ENCODE data around the gene CERK. TPM values are rescaled to one million over a fixed set of nuclear protein-coding genes. Genes with fewer than 3 reads are reported as not detected.

The CERK gene
- total and polyA plus RNA-seq, 4 experiments from 2014 or later: 91.2 to 164 (median 136) TPM

- H3K4me1 ChIP-seq (ENCODE audit: insufficient read depth, low read length): peaks cover 55% of the 10 kb centered on the region
- POLR2A ChIA-PET (ENCODE audit: partially characterized antibody): interaction anchor here (0.9 kb wide), 1 partner anchor 34 kb away, joined by 5 read pairs; the partner anchor contains the start of gene TBC1D22A
Measured at GRCh38 chr22:46728470-46728869, 9.6 kb downstream of the CERK start.

DNA sequence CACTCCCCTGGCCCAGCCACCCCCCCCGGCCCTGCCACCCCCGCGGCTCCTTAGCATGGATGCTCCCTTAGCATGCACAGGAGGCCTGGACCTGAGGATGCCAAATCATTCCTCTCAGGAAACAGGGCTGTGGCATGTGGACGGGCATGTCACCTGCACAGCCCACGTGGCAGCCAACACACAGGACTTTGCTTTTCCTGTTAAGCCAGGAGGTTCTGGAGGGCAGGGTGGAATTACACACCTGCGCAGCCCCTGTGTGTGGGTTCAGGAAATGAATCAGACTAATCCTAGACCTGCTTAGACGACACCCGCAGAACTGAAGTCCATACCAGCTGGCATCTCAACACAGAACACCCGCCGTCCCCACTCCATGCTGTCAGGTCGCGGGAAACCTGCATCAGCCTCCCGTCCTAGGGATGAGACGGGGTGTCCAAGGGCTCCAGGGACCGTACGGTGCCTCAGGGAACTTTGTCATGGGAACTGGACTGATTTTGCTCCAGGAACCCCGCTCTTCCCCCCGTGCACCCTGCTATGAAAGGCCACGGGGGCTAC lies 10.2 kb downstream of the CERK start:
- Mint-ChIP-seq H3K27me3 (no peaks in the 10 kb centered on the region), H3K9me3 (peaks cover 0 to 1% (median 0%) of the 10 kb centered on the region in 8 donors), H3K4me3 (no peak overlapping the region), H3K27ac (peak overlapping the region in 5 of 7 donors; percentile 37 to 76 (median 60)), H3K36me3 (peaks cover 29 to 61% of the 10 kb centered on the region in 2 donors), H3K4me1 (peaks cover 26 to 77% (median 54%) of the 10 kb centered on the region in 4 donors)
- no peak overlapping the region for H3K4me3 ChIP-seq (ENCODE audit: low read length in 2 of 2)
- H3K36me3 ChIP-seq (ENCODE audit: insufficient read depth, low read length): peaks cover 39% of the 10 kb centered on the region
- H3K4me1 ChIP-seq (ENCODE audit: insufficient read depth, low read length): peaks cover 51% of the 10 kb centered on the region
- no peaks in the 10 kb centered on the region for H3K9me3 ChIP-seq (ENCODE audit: control insufficient read depth in 1 of 2, low read length in 2 of 2)
- no peak for DNase-seq
- intact Hi-C loops (cut with micrococcal nuclease): no loop called here
- H3K27me3 ChIP-seq (ENCODE audit: insufficient read depth, low read length): no peaks in the 10 kb centered on the region
- ChIA-PET CTCF (ENCODE audit: partially characterized antibody) (no interaction called here), POLR2A (ENCODE audit: partially characterized antibody) (interaction anchor here (0.9 kb wide), 1 partner anchor 35 kb away, joined by 5 read pairs; the partner anchor contains the start of gene TBC1D22A)
- H3K27ac ChIP-seq (ENCODE audit: low read depth, low read length): no peak overlapping the region

More at GRCh38 chr22:46728470-46728869, 9.6 kb downstream of the CERK start:
- DNase-seq: no peak
- H3K27ac Mint-ChIP-seq: peak overlapping the region in 4 of 7 donors; percentile 50 to 76 (median 63)
- Histone ChIP-seq H3K27me3 (ENCODE audit: insufficient read depth, low read length) (no peaks in the 10 kb centered on the region), H3K27ac (ENCODE audit: low read depth, low read length) (no peak overlapping the region), H3K4me3 (ENCODE audit: low read length in 2 of 2) (no peak overlapping the region), H3K36me3 (ENCODE audit: insufficient read depth, low read length) (peaks cover 39% of the 10 kb centered on the region), H3K9me3 (ENCODE audit: control insufficient read depth in 1 of 2, low read length in 2 of 2) (no peaks in the 10 kb centered on the region)
- H3K9me3 Mint-ChIP-seq: peaks cover 0 to 1% (median 0%) of the 10 kb centered on the region in 8 donors
- peaks cover 29 to 58% of the 10 kb centered on the region in 2 donors for H3K36me3 Mint-ChIP-seq
- intact Hi-C loops (cut with micrococcal nuclease): no loop called here
- peaks cover 26 to 76% (median 53%) of the 10 kb centered on the region in 4 donors for H3K4me1 Mint-ChIP-seq
- H3K27me3 Mint-ChIP-seq: no peaks in the 10 kb centered on the region
- H3K4me3 Mint-ChIP-seq: no peak overlapping the region
- CTCF ChIA-PET (ENCODE audit: partially characterized antibody): interaction anchor here (1.6 kb wide), 1 partner anchor 34 kb away, joined by 3 read pairs; the partner anchor contains the start of gene TBC1D22A

DNA sequence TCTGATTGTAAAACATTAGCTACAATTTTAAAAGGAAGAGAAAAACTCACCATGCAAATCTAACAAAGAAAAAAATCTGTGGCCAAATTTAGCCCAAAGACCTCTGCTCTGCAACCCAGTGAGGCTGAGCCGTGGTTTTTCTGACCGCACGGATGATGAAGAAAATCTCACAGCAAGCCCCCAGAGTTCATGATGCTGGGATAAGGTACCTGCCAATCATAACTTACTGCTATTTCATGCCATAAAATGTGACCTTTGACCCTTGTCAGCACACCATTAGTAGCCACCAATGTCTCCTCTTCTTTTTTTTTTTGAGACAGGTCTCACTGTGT lies 11.1 kb downstream of the CERK start:
- Histone ChIP-seq H3K27me3 (ENCODE audit: insufficient read depth, low read length) (no peaks in the 10 kb centered on the region), H3K36me3 (ENCODE audit: insufficient read depth, low read length) (peaks cover 37% of the 10 kb centered on the region), H3K27ac (ENCODE audit: low read depth, low read length) (no peak overlapping the region), H3K4me1 (ENCODE audit: insufficient read depth, low read length) (peaks cover 42% of the 10 kb centered on the region), H3K4me3 (ENCODE audit: low read length in 2 of 2) (no peak overlapping the region), H3K9me3 (ENCODE audit: control insufficient read depth in 1 of 2, low read length in 2 of 2) (no peaks in the 10 kb centered on the region)
- intact Hi-C loops (cut with micrococcal nuclease): no loop called here
- peaks cover 0 to 1% (median 0%) of the 10 kb centered on the region in 8 donors for H3K9me3 Mint-ChIP-seq
- no peak for DNase-seq
- no peaks in the 10 kb centered on the region for H3K27me3 Mint-ChIP-seq
- peaks cover 24 to 62% of the 10 kb centered on the region in 2 donors for H3K36me3 Mint-ChIP-seq
- peak overlapping the region in 5 of 7 donors; percentile 32 to 77 (median 57) for H3K27ac Mint-ChIP-seq
- H3K4me3 Mint-ChIP-seq: peak overlapping the region in 1 of 8 donors; percentile 10
- H3K4me1 Mint-ChIP-seq: peaks cover 24 to 77% (median 50%) of the 10 kb centered on the region in 4 donors
- POLR2A ChIA-PET (ENCODE audit: partially characterized antibody): interaction anchor here (0.6 kb wide), 1 partner anchor 8 kb away, joined by 3 read pairs; no protein-coding TSS in a partner anchor
- CTCF ChIA-PET (ENCODE audit: partially characterized antibody): no interaction called here

- Mint-ChIP-seq H3K27me3 (no peaks in the 10 kb centered on the region), H3K4me3 (peak overlapping the region in 1 of 8 donors; percentile 10), H3K27ac (peak overlapping the region in 4 of 7 donors; percentile 17 to 77 (median 54)), H3K36me3 (peaks cover 18 to 61% of the 10 kb centered on the region in 2 donors), H3K9me3 (peaks cover 0 to 1% (median 0%) of the 10 kb centered on the region in 8 donors), H3K4me1 (peaks cover 20 to 77% (median 48%) of the 10 kb centered on the region in 4 donors)
- H3K4me3 ChIP-seq (ENCODE audit: low read length in 2 of 2): no peak overlapping the region
- no peaks in the 10 kb centered on the region for H3K9me3 ChIP-seq (ENCODE audit: control insufficient read depth in 1 of 2, low read length in 2 of 2)
- peaks cover 36% of the 10 kb centered on the region for H3K4me1 ChIP-seq (ENCODE audit: insufficient read depth, low read length)
- no peak for DNase-seq
- peaks cover 38% of the 10 kb centered on the region for H3K36me3 ChIP-seq (ENCODE audit: insufficient read depth, low read length)
- H3K27me3 ChIP-seq (ENCODE audit: insufficient read depth, low read length): no peaks in the 10 kb centered on the region
- intact Hi-C loops (cut with micrococcal nuclease): no loop called here
- no peak overlapping the region for H3K27ac ChIP-seq (ENCODE audit: low read depth, low read length)
- ChIA-PET CTCF (ENCODE audit: partially characterized antibody) (no interaction called here), POLR2A (ENCODE audit: partially characterized antibody) (interaction anchor here (0.6 kb wide), 1 partner anchor 9 kb away, joined by 3 read pairs; no protein-coding TSS in a partner anchor)
Measured at GRCh38 chr22:46726066-46726985, 11.7 kb downstream of the CERK start.

DNA sequence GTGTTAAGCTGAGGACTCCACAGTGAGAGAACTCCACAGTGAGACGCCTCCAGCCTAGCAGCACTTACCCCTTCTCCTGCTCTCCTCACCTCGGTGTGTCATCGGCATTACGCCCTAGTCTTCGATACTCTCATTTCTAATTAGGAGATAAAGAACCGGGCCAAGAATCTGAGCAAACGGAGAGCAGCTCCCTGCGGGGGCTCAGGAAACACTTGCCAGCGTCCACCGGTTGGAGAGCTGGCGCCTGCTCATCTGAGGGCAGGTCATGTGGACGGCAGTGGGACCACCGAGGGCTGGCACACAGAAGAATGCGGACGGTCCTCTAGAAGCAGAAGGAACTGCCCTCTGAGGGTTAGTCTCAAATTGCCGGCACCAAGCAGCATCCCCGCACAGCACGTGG lies 13.0 kb downstream of the CERK start:
- H3K27me3 Mint-ChIP-seq: no peaks in the 10 kb centered on the region
- ChIA-PET CTCF (ENCODE audit: partially characterized antibody) (no interaction called here), POLR2A (ENCODE audit: partially characterized antibody) (interaction anchor here (1.2 kb wide), 1 partner anchor 43 kb away, joined by 3 read pairs; no protein-coding TSS in a partner anchor)
- no peaks in the 10 kb centered on the region for H3K27me3 ChIP-seq (ENCODE audit: insufficient read depth, low read length)
- peak overlapping the region in 1 of 7 donors; percentile 43 for H3K27ac Mint-ChIP-seq
- H3K9me3 Mint-ChIP-seq: peaks cover 0 to 1% (median 0%) of the 10 kb centered on the region in 8 donors
- H3K4me3 Mint-ChIP-seq: no peak overlapping the region
- H3K9me3 ChIP-seq (ENCODE audit: control insufficient read depth in 1 of 2, low read length in 2 of 2): no peaks in the 10 kb centered on the region
- peaks cover 40% of the 10 kb centered on the region for H3K36me3 ChIP-seq (ENCODE audit: insufficient read depth, low read length)
- no peak overlapping the region for H3K4me3 ChIP-seq (ENCODE audit: low read length in 2 of 2)
- peaks cover 15 to 68% of the 10 kb centered on the region in 2 donors for H3K36me3 Mint-ChIP-seq
- H3K27ac ChIP-seq (ENCODE audit: low read depth, low read length): no peak overlapping the region
- intact Hi-C loops (cut with micrococcal nuclease): no loop called here
- DNase-seq: no peak
- peaks cover 24% of the 10 kb centered on the region for H3K4me1 ChIP-seq (ENCODE audit: insufficient read depth, low read length)
- peaks cover 16 to 65% (median 38%) of the 10 kb centered on the region in 4 donors for H3K4me1 Mint-ChIP-seq

DNA sequence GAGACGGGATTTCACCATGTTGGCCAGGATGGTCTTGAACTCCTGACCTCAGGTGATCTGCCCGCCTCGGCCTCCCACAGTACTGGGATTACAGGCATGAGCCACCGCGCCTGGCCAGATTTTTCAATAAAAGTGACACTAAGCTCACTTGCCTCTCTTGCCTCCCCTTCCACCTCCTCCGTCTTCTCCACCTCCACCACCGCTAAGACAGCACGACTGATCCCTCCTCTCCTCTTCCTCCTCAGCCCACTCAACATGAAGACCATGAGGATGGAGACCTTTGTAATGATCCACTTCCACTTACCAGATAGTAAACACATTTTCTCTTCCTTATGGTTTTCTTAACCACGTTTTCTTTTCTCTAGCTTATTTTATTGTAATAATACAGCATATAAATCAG lies 14.2 kb downstream of the CERK start:
- no peaks in the 10 kb centered on the region for H3K9me3 ChIP-seq (ENCODE audit: control insufficient read depth in 1 of 2, low read length in 2 of 2)
- no peak for DNase-seq
- Mint-ChIP-seq H3K4me3 (no peak overlapping the region), H3K4me1 (peaks cover 13 to 56% (median 32%) of the 10 kb centered on the region in 4 donors), H3K27ac (peak overlapping the region in 4 of 7 donors; percentile 46 to 90 (median 78)), H3K9me3 (peaks cover 0 to 1% (median 0%) of the 10 kb centered on the region in 8 donors), H3K36me3 (peaks cover 17 to 75% of the 10 kb centered on the region in 2 donors), H3K27me3 (no peaks in the 10 kb centered on the region)
- H3K4me3 ChIP-seq (ENCODE audit: low read length in 2 of 2): no peak overlapping the region
- no peaks in the 10 kb centered on the region for H3K27me3 ChIP-seq (ENCODE audit: insufficient read depth, low read length)
- CTCF ChIA-PET (ENCODE audit: partially characterized antibody): no interaction called here
- H3K36me3 ChIP-seq (ENCODE audit: insufficient read depth, low read length): peaks cover 51% of the 10 kb centered on the region
- H3K4me1 ChIP-seq (ENCODE audit: insufficient read depth, low read length): peaks cover 16% of the 10 kb centered on the region
- H3K27ac ChIP-seq (ENCODE audit: low read depth, low read length): no peak overlapping the region
- POLR2A ChIA-PET (ENCODE audit: partially characterized antibody): interaction anchor here (0.8 kb wide), 1 partner anchor 12 kb away, joined by 3 read pairs; no protein-coding TSS in a partner anchor
- intact Hi-C loops (cut with micrococcal nuclease): no loop called here

All from CD4-positive, alpha-beta memory T cell (primary cell).